Right renal cortex interstitium (tissue), 3 donors: ENCODE measurements around the gene RTL10. TPM values are rescaled to one million over a fixed set of nuclear protein-coding genes. Genes with fewer than 3 reads are reported as not detected.

Source experiments
- DNase-seq, 3 donors: peaks; one replicate each; pipeline ENCODE4 v3.0.0-alpha.2; 2013; ENCODE audit warnings: low read depth in 3 of 3, low spot score in 2 of 3
- polyA plus RNA-seq, 3 donors: library from polyadenylated mRNA; unstranded; fragments of 120-200 nt; gene quantifications; one replicate each; pipeline ENCODE4 v1.2.1, GENCODE V29; 2013; ENCODE audit not compliant: insufficient read length in 3 of 3

The RTL10 gene
- polyA plus RNA-seq, 3 donors: 20.1 to 23.0 (median 21.8) TPM

GRCh38 chr22:19877626-19878339 lies 23.1 kb upstream of the RTL10 start:
- DNase-seq: no peak

GRCh38 chr22:19876941-19877625 lies 22.4 kb upstream of the RTL10 start:
- no peak for DNase-seq

- no peak for DNase-seq
Observed at GRCh38 chr22:19876314-19876940, 21.8 kb upstream of the RTL10 start.

GRCh38 chr22:19875531-19876313 lies 21.0 kb upstream of the RTL10 start:
- no peak for DNase-seq

- no peak for DNase-seq
Observed at GRCh38 chr22:19875061-19875530, 20.4 kb upstream of the RTL10 start.

GRCh38 chr22:19874307-19875060 lies 19.8 kb upstream of the RTL10 start:
- no peak for DNase-seq

GRCh38 chr22:19873960-19874306 lies 19.3 kb upstream of the RTL10 start:
- DNase-seq: no peak

- DNase-seq: no peak
Observed at GRCh38 chr22:19873138-19873959, 18.7 kb upstream of the RTL10 start.

- DNase-seq: no peak
Observed at GRCh38 chr22:19872779-19873137, 18.1 kb upstream of the RTL10 start.

GRCh38 chr22:19871845-19872778 lies 17.4 kb upstream of the RTL10 start:
- no peak for DNase-seq

- DNase-seq: no peak
Observed at GRCh38 chr22:19871023-19871844, 16.6 kb upstream of the RTL10 start.

GRCh38 chr22:19870153-19871022 lies 15.7 kb upstream of the RTL10 start:
- DNase-seq: no peak

- DNase-seq: no peak
Observed at GRCh38 chr22:19869497-19870152, 15.0 kb upstream of the RTL10 start.

- no peak for DNase-seq
Observed at GRCh38 chr22:19868773-19869471, 14.2 kb upstream of the RTL10 start.

- DNase-seq: no peak
Observed at GRCh38 chr22:19868333-19868732, 13.7 kb upstream of the RTL10 start.

GRCh38 chr22:19867617-19868016 lies 12.9 kb upstream of the RTL10 start:
- DNase-seq: no peak
